Measurements from ENCODE around the gene QDPR. TPM values are rescaled to one million over a fixed set of nuclear protein-coding genes. Genes with fewer than 3 reads are reported as not detected.

Gene QDPR
- total and polyA plus RNA-seq, 9 of the 15 experiments (the other 6 are each of a cell fraction or from before 2014, with no cell fraction given), result 5.7 to 29.7 (median 17.2) TPM

DNA sequence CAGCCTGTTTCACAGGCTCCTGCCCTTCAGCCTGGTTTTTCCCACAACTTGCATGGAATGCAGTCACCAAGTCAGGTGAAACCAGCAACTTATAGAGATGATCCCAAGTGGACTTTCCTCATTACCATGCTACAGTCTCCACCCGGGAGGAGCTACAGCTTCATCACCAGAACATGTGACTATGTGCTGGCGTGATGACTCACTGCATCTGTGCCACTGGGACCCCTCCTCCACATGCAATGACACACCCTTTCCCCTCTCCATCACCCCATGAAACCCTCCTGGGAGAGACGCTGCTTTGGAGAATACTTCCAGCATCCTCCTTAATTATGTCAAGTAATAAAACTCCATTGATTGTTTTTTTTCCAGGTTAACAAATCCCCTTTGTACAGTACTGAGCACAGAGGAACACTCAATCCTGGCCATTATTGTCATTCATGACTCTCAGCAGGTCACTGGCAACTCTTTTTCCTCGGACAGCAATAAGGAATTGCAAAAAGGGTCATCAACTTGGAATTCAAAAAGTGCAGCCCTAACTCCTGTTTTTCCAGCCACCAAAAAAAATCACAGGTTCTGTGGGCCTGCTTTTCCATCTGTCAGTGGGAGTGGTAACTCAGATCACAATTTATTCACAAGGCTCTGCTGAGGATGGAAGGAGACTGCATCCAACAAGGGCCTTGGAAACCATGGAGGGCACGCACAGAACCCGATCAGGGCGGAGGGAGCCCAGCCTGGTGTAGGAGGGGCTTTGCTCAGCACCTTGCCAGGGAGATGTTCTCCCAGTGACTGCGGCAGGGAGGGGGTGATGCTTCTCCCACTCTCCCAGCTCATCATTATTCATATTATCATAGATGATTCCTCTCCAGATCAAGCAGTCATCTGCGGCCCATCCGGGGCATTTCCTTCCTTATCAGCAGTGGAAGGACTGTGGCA lies 17.4 kb downstream of the QDPR start (continued):
- TF ChIP-seq, protein P1, sequence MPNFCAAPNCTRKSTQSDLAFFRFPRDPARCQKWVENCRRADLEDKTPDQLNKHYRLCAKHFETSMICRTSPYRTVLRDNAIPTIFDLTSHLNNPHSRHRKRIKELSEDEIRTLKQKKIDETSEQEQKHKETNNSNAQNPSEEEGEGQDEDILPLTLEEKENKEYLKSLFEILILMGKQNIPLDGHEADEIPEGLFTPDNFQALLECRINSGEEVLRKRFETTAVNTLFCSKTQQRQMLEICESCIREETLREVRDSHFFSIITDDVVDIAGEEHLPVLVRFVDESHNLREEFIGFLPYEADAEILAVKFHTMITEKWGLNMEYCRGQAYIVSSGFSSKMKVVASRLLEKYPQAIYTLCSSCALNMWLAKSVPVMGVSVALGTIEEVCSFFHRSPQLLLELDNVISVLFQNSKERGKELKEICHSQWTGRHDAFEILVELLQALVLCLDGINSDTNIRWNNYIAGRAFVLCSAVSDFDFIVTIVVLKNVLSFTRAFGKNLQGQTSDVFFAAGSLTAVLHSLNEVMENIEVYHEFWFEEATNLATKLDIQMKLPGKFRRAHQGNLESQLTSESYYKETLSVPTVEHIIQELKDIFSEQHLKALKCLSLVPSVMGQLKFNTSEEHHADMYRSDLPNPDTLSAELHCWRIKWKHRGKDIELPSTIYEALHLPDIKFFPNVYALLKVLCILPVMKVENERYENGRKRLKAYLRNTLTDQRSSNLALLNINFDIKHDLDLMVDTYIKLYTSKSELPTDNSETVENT (CRISPR knock-in tag; IDR thresholded peaks at IDR 0.05), result no peak
- peak; percentile 62 for TF ChIP-seq RAD51 (IDR thresholded peaks at IDR 0.05; ENCODE audit: borderline replicate concordance, low read depth)
- TF ChIP-seq CREBBP (IDR thresholded peaks at IDR 0.05; ENCODE audit: low read depth, low read length), result no peak
- no peak for TF ChIP-seq ZNF780A (CRISPR knock-in tag; IDR thresholded peaks at IDR 0.05)
- TF ChIP-seq BMI1 (IDR thresholded peaks at IDR 0.05; ENCODE audit: low read length), result no peak
- peak; percentile 39; the same call in 1 of the 2 replicates for TF ChIP-seq BHLHE40 (IDR thresholded peaks at IDR 0.05; ENCODE audit: low read length)
- no peak for TF ChIP-seq NR1H2 (CRISPR knock-in tag; IDR thresholded peaks at IDR 0.05)
- TF ChIP-seq EP400 (IDR thresholded peaks at IDR 0.05), result 0 out of 2 replicates have a peak, but pooled peaks have one; percentile 28
- peak; percentile 98 for TF ChIP-seq FOSL1 (tag; conservative IDR thresholded peaks at IDR 0.05)
- no peak for TF ChIP-seq MECOM (CRISPR knock-in tag; IDR thresholded peaks at IDR 0.05)
- TF ChIP-seq CBFB (CRISPR knock-in tag; IDR thresholded peaks at IDR 0.05), result no peak
- TF ChIP-seq SMARCB1 (IDR thresholded peaks at IDR 0.05; ENCODE audit: insufficient read length, low read depth), result no peak
- TF ChIP-seq SMARCA4 (IDR thresholded peaks at IDR 0.05), result peak; percentile 77
- peak; percentile 71 for TF ChIP-seq ARID1B (IDR thresholded peaks at IDR 0.05)
- no peak for TF ChIP-seq TRIM24 (IDR thresholded peaks at IDR 0.05)
- TF ChIP-seq, protein P2, sequence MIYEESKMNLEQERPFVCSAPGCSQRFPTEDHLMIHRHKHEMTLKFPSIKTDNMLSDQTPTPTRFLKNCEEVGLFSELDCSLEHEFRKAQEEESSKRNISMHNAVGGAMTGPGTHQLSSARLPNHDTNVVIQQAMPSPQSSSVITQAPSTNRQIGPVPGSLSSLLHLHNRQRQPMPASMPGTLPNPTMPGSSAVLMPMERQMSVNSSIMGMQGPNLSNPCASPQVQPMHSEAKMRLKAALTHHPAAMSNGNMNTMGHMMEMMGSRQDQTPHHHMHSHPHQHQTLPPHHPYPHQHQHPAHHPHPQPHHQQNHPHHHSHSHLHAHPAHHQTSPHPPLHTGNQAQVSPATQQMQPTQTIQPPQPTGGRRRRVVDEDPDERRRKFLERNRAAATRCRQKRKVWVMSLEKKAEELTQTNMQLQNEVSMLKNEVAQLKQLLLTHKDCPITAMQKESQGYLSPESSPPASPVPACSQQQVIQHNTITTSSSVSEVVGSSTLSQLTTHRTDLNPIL (CRISPR knock-in tag; IDR thresholded peaks at IDR 0.05), result no peak
- no peak for TF ChIP-seq NFATC3 (IDR thresholded peaks at IDR 0.05)
- TF ChIP-seq, protein P3, sequence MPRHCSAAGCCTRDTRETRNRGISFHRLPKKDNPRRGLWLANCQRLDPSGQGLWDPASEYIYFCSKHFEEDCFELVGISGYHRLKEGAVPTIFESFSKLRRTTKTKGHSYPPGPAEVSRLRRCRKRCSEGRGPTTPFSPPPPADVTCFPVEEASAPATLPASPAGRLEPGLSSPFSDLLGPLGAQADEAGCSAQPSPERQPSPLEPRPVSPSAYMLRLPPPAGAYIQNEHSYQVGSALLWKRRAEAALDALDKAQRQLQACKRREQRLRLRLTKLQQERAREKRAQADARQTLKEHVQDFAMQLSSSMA (CRISPR knock-in tag; IDR thresholded peaks at IDR 0.05), result no peak
- TF ChIP-seq CSDE1 (IDR thresholded peaks at IDR 0.05), result no peak
- TF ChIP-seq, protein P4, sequence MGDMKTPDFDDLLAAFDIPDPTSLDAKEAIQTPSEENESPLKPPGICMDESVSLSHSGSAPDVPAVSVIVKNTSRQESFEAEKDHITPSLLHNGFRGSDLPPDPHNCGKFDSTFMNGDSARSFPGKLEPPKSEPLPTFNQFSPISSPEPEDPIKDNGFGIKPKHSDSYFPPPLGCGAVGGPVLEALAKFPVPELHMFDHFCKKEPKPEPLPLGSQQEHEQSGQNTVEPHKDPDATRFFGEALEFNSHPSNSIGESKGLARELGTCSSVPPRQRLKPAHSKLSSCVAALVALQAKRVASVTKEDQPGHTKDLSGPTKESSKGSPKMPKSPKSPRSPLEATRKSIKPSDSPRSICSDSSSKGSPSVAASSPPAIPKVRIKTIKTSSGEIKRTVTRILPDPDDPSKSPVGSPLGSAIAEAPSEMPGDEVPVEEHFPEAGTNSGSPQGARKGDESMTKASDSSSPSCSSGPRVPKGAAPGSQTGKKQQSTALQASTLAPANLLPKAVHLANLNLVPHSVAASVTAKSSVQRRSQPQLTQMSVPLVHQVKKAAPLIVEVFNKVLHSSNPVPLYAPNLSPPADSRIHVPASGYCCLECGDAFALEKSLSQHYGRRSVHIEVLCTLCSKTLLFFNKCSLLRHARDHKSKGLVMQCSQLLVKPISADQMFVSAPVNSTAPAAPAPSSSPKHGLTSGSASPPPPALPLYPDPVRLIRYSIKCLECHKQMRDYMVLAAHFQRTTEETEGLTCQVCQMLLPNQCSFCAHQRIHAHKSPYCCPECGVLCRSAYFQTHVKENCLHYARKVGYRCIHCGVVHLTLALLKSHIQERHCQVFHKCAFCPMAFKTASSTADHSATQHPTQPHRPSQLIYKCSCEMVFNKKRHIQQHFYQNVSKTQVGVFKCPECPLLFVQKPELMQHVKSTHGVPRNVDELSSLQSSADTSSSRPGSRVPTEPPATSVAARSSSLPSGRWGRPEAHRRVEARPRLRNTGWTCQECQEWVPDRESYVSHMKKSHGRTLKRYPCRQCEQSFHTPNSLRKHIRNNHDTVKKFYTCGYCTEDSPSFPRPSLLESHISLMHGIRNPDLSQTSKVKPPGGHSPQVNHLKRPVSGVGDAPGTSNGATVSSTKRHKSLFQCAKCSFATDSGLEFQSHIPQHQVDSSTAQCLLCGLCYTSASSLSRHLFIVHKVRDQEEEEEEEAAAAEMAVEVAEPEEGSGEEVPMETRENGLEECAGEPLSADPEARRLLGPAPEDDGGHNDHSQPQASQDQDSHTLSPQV (IDR thresholded peaks at IDR 0.05), result no peak
- no peak for TF ChIP-seq TAF9B (IDR thresholded peaks at IDR 0.05; ENCODE audit: partially characterized antibody)
- TF ChIP-seq ZNF212 (CRISPR knock-in tag; IDR thresholded peaks at IDR 0.05), result no peak

All from K562 (cell line).